ENCODE results near the gene CUL4A.

DNA sequence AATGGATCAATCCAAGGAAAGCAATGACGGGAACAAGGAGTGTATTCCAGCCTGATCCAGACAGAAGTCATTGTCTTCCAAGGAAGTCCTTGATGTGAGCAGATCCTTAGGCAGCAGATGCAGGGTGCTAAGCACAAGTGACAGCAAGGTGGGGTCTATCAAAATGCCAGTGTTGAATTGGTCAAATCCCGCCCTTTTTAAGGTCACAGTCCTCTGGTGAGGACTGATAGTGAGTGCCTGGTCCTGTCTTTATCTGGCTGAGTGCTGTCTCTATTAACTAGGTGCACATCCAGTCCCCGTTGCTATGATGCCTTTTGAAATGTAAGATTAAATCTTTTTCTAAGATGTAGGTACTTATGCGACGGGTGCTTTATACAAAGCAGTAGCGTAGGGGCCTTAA, 86.4 kb downstream of the CUL4A start:
- TF ChIP-seq, protein P1, sequence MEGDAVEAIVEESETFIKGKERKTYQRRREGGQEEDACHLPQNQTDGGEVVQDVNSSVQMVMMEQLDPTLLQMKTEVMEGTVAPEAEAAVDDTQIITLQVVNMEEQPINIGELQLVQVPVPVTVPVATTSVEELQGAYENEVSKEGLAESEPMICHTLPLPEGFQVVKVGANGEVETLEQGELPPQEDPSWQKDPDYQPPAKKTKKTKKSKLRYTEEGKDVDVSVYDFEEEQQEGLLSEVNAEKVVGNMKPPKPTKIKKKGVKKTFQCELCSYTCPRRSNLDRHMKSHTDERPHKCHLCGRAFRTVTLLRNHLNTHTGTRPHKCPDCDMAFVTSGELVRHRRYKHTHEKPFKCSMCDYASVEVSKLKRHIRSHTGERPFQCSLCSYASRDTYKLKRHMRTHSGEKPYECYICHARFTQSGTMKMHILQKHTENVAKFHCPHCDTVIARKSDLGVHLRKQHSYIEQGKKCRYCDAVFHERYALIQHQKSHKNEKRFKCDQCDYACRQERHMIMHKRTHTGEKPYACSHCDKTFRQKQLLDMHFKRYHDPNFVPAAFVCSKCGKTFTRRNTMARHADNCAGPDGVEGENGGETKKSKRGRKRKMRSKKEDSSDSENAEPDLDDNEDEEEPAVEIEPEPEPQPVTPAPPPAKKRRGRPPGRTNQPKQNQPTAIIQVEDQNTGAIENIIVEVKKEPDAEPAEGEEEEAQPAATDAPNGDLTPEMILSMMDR (IDR thresholded peaks at IDR 0.05; ENCODE audit: insufficient read depth, low read depth, low read length): no peak
- TF ChIP-seq EZH2 (IDR thresholded peaks at IDR 0.05; ENCODE audit: insufficient read depth, low read length): no peak
